Fibroblast of lung (primary cell): ENCODE results near the gene USP17L17.
"Not testable (repeated sequence)": the region's sequence is repeated elsewhere in the genome, so short reads cannot be mapped to it uniquely, and the experiment has no call there.

Source experiments
- EZH2 ChIP-seq: IDR thresholded peaks from 2 replicates; pipeline ENCODE4 v1.5.1; 2012; ENCODE audit warnings: low read length, control low read depth, mild to moderate bottlenecking; ENCODE audit errors: missing control alignments
- TF ChIP-seq, protein P1 (sequence below), 2 donors: IDR thresholded peaks in 1 of 2; conservative IDR thresholded peaks in 1 of 2; 1 replicate in 1 of 2; 2 replicates in 1 of 2; pipeline ENCODE4 v1.5.1; 2011 to 2012; ENCODE audit warnings: low read length in 2 of 2, control low read depth in 1 of 2, inconsistent platforms in 1 of 2, low read depth in 1 of 2, mild to moderate bottlenecking in 1 of 2

DNA sequence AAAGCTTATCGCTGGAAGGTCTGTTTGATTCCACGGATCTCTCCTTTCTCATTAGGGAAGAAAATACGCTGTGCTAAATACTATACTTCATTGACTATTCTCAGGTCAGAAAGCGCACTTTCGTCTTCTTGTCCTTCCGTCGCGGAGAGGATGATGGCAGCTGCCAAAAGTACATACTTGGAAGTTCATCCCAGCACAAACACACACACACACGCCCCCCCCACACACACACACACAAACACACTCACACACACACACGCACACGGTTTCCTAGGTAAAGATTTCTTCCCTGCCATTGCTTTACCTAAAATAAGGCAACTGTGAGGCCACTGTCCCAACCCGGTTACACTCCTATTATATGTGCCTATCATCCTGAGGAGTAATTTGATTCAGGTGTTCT, 5.2 kb upstream of the USP17L17 start:
- TF ChIP-seq, protein P1, sequence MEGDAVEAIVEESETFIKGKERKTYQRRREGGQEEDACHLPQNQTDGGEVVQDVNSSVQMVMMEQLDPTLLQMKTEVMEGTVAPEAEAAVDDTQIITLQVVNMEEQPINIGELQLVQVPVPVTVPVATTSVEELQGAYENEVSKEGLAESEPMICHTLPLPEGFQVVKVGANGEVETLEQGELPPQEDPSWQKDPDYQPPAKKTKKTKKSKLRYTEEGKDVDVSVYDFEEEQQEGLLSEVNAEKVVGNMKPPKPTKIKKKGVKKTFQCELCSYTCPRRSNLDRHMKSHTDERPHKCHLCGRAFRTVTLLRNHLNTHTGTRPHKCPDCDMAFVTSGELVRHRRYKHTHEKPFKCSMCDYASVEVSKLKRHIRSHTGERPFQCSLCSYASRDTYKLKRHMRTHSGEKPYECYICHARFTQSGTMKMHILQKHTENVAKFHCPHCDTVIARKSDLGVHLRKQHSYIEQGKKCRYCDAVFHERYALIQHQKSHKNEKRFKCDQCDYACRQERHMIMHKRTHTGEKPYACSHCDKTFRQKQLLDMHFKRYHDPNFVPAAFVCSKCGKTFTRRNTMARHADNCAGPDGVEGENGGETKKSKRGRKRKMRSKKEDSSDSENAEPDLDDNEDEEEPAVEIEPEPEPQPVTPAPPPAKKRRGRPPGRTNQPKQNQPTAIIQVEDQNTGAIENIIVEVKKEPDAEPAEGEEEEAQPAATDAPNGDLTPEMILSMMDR (conservative IDR thresholded peaks at IDR 0.05 in 1 of 2, IDR thresholded peaks at IDR 0.05 in 1 of 2; ENCODE audit: low read depth in 1 of 2, low read length in 2 of 2): not testable (repeated sequence)
- TF ChIP-seq EZH2: not testable (repeated sequence)
